ENCODE results near the gene LAMA2.

Gene LAMA2

DNA sequence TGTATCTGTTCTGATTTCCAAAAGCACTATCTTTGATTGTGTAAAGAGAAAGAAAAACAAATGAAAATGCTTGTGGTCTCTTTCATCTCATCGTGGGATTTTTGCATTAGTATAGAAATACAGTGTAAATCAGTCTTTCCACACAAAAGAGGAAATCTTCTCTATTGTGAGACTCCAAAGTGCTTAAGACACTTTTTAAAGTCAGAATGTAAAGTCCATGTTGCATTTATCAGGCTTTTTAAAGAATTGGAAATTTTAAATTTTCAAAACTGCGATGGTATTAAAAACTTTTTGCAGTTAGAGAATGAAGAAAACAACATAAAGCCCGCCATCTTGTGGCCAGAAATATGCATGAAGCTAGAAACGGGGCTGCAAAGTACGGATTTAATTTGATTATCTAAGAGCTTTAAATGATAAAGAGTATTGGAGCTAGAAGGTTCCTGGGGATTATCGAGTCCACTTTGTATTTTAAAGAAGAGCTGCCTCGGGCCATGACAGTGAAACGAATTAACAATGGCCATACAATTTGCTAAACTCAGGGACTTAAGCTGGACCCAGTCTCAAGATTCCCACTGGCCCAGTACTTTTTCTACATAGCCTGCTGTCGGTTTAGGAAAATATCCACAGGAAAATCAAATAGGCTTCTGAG, 487.5 kb downstream of the LAMA2 start:
- DNase-seq: peak; percentile 54

DNA sequence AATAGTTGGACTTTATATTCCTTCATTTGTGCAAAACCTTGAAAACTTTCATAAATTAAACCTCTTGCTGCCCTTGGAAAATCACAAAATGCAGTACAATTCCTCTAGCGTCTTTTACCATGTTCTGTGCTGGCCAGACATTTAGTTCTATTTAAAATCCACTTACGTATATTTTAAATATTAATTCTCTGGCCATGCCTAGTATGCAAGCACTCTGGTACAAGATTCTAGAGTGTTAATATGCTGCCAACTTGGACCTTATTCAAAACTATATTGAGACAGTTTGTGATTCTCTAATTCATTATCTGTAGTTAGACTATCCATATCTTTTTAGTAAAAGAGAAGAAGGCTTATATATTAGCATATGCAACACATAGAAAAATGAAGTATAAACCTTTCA, 498.9 kb downstream of the LAMA2 start:
- DNase-seq: no peak

DNA sequence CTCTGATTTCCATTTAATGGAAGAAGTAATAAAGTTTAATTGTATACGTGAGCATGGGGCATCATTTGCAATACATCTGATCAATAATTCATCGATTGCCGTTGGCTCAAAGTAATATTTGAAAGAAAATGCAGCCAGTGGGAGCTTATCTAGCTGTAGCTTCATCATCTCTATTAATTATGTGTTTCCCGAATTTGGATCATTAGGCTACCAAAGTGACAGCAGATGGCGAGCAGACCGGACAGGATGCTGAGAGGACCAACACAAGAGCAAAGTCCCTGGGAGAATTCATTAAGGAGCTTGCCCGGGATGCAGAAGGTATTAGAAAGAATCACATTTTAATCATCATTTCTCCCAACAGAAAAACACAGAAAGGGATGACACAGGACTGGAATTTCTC, 500.0 kb downstream of the LAMA2 start:
- DNase-seq: no peak

DNA sequence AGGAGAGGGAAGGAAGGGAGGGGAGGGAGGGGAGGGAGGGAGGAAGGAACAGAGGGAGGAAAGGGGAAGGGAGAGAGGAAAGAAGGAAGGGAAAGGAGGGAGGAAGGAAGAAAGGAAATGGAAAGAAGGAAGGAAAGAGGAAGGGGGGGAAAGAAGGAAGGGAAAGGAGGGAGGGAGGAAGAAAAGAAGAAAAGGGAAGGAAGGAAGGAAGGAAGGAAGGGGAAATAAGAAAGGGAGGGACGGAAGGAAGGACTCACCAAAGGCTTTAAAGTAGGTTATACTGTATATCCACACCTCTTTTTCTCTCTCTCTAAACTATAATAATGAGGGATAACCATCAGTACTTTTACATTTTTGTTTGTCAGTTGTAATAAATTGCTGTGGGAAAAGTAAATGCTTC, 502.2 kb downstream of the LAMA2 start:
- no peak for DNase-seq

DNA sequence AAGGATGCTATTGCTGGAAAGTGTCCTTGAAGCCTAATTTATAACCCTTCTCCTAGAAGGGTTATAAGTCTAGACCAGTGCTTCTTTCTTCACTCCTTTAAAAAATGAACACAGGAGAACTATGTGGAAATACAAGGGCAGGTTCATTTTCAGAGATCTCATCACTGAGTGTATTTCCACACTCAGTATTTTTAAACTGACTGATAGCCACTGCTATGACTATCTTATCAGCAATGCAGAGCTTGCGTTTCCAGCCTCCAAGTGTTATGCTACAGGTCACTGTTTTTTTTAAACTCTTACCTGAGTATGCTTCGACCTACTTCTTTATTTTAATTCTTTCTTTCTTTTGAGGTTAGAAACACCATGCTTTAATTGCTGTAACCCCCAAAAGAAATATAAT, 508.0 kb downstream of the LAMA2 start:
- DNase-seq: no peak

DNA sequence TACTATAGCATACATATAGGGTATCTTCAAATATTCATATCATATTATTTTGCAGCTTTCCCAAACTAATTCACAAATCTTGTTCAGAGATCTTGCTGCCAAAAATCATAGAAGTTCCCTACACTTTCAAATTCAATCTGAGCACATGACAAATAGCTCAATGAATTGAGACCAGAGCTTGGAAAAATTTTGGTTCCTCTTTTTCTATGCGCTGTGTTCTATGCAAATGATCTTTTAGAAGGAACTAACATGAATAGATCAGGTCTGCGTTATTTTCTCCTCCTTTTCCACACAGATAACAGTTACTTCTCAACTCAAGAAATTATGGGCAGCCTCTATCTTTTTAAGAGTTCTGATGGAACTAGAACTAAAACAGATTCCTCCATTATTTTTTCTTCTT, 510.7 kb downstream of the LAMA2 start:
- no peak for DNase-seq

DNA sequence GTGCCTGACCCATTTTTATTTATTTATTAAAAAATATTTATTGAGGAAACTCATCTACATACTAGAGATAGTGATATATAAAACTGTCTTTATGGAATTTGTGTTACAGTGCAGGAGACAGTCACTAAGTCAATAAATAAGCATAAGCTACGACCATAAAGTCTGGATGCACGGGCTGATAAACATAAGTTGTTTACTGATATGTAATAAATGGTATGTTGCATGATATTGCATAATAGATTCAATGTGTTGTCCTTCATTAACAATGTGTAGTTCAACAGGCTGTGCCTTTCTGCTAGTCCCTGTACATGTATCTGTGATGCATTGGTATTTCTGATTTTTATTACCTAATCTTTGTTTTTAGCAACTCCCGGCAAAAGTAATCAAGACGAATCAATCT, 515.8 kb downstream of the LAMA2 start:
- DNase-seq: no peak

DNA sequence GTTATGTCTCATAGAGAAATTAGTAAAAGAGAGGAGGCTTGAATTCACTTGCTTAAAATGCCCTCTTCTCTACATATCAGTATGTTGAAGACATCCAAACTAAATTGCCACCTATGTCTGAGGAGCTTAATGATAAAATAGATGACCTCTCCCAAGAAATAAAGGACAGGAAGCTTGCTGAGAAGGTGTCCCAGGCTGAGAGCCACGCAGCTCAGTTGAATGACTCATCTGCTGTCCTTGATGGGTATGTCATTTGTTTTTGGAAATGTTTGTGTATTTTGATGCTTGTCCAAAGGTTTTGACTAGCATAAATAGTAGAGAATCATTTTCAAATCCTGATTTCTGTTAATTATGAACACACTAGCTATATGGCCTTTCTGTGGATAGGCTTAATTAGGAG, 519.3 kb downstream of the LAMA2 start:
- peak; percentile 47 for DNase-seq

DNA sequence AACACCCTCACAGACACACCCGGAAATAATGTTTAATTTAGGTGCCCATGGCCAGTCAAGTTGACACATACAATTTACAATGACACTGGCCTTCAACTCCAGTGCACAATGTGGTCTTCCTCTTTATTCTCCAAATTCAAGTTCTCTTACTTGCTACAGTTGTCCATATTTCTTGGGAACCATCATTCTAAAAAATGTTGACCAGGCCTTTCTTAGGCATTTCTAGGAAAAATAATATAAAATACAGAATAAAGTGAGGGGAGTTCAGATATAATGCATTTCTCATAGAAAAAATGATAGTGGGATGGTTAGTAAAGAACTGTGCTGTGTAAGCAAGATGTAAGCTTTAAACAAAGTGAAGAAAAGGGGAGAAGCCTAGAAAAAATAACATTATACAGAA, 528.2 kb downstream of the LAMA2 start:
- no peak for DNase-seq

DNA sequence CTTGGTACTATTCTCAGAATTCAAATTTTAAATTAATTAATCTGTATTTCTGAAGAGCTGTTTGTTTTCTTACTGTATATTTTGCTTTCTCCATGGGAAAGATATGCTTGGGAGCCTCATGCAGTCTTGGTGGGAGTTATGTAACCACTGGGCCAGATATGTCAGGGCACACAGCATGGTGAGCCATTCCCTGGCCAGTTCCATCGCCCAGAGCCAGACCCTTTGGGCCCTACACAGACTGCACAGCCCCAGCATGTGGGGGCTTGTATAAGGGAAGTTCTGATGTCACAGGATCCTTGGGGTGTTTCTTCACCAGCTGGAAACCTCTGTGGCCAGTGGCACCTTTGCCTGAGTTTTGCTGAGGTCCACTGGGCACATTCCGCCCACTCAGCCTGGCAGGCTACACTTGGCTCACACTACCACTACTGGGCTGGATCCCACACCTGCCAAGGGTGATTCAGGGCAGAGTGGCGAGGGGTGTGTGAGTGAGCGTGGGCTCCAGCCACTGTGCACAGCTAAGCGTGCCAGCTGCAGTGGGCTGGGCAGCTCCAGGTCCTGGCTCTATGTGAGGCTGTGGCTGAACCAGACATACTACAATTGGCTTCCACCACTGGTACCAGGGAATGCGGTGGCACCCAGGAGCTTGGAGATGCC, 533.5 kb downstream of the LAMA2 start:
- DNase-seq: no peak

DNA sequence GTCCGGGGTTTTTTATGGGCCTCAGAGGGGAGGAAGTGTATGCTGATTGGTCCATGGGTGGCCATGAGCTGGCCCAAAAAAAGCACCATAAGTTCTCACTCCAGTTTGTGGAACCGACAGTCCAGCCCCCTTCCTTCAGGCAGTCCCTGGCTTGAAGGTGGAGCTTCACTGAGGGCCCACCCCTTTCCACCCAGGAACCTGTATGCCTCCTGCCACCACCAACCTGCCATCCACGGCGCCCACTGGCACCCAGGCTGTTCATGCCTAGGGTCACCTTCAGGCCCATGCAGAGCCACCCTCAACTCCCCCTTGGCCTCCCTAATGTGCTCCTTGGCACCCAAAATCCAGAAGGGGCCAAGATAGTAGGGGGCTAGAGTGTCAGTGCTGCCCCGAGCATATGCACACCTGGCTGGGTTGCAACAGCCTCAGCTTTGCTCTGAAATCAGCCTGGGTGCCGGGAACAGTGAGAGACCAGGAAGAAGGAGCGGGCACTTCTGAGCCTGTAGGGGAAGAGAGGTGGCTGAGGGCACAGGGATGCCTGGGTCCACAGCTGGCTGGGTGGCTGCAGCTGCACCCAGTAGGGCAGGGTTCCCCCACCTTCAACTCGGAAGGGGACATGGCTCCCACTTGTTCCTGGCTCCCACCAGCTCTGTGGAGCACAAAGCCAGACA, 534.6 kb downstream of the LAMA2 start:
- no peak for DNase-seq

DNA sequence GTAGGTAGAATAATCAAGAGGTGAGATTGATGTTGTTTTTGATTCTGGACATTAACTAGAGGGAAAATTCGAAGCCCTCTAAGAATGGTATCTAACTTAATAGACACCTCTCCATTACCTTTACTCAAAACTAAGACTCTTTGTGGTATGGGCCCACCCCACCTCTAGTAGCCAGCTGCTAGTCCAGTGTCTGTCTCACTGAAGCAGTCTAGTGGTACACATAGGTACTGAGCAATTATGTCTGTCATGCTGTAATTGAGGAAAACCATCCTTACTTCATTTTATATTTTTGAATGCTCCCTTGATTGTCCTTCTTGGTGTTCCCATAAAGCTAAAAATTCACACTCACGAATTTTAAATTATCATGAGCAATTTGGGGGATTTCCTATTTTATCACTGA, 536.4 kb downstream of the LAMA2 start:
- no peak for DNase-seq

DNA sequence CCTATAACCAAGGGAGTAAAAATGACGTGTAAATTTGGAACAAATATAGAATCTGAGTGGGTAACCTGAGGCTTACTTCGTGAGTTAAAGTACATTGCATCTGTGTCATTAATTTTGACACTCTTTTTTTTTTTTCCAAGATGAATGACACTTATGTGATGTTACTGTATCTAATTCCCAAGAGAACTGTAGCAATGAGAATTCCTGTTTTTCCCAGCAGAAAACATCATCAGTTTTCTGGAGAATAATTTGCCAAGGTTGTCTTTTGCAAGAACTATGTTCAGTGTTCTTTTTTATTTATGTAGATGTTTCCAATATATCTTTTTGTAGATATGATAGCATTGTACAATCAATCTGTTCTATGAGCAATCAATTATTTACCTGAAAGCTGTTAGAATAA, 543.4 kb downstream of the LAMA2 start:
- DNase-seq: no peak

DNA sequence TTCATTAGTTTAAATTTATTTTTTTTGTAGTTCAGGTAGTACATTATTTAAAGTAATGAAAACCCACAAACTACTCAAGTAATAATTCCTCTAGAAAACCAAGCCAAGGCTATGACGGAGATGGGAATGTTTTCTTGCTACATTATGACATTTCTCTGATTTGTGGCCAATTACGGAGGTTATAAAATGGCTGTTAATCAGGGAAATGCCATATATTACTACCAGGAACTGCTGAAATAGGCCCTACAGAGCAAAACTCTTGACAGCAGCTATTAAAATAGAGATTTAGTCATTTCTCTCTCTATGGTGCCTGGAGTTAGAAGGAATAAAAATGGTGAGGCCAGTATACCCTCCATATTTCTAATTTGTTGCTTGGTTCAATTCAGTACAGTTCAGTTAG, 547.0 kb downstream of the LAMA2 start:
- no peak for DNase-seq

DNA sequence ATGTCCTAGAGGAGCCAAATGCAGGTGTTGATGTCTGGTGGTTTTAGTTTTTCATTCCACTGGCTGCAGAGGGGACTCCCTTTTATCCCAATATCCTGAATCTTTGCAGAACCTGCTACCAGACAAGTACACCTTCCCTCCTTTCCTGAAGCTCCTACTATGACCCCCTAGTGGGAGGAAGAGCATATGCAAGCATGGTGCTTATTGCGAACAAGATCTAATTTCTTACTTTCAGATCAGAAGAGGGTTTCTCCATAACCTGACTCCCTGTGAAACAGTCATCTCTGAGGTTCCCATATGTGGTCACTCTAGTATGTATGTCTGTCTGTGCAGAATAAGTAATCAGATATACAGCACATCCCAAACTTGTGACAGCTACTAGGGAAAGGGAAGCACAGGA, 549.8 kb downstream of the LAMA2 start:
- no peak for DNase-seq

DNA sequence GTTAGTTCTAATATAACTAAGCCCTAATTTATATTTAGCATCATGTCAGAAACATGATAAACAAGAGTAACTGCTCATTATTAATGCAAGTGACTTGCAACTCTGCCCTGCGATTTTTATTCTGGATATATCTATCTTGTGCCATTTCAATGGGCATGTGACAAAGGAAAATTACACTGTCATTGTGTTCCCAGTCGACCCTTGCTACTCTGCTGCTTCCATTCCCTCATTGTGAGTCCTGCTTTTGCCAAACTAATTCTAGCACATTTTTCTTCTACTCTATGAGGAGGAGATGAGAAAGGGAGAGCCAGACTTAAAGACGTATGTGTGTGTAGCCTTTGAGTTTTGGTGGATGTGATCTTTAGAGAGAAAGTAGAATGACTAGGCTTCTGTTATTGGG, 551.2 kb downstream of the LAMA2 start:
- DNase-seq: no peak

DNA sequence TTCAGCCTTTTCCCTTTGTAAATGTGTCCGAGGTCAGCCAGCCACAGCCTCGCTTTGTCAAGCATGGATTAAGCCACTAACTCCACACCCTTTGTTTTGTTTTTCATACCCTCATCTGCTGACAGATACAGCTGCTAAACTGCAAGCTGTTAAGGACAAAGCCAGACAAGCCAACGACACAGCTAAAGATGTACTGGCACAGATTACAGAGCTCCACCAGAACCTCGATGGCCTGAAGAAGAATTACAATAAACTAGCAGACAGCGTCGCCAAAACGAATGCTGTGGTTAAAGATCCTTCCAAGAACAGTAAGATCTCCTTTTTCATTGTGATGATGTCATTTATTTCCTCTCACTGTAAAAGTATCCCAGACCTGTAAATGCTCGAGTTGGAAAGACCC, 557.8 kb downstream of the LAMA2 start:
- DNase-seq: peak; percentile 1

DNA sequence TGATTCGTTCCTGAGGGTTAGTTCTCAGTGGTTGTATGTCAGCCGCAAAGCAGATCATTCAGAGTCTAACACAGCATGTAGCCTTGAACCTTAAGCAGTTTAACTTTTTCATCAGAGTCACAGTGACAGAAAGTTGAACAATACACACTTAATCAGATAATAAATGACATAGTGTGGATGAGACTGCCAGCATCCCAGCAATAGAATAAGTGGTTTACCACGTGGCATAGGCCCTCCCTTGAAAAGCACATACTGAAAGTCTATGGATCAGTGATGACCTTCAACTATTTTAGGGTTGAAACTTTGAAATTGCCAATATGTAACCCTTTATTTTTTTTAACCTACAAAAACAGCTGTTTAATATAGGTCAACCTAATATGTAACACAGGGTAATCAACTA, 561.7 kb downstream of the LAMA2 start:
- no peak for DNase-seq

DNA sequence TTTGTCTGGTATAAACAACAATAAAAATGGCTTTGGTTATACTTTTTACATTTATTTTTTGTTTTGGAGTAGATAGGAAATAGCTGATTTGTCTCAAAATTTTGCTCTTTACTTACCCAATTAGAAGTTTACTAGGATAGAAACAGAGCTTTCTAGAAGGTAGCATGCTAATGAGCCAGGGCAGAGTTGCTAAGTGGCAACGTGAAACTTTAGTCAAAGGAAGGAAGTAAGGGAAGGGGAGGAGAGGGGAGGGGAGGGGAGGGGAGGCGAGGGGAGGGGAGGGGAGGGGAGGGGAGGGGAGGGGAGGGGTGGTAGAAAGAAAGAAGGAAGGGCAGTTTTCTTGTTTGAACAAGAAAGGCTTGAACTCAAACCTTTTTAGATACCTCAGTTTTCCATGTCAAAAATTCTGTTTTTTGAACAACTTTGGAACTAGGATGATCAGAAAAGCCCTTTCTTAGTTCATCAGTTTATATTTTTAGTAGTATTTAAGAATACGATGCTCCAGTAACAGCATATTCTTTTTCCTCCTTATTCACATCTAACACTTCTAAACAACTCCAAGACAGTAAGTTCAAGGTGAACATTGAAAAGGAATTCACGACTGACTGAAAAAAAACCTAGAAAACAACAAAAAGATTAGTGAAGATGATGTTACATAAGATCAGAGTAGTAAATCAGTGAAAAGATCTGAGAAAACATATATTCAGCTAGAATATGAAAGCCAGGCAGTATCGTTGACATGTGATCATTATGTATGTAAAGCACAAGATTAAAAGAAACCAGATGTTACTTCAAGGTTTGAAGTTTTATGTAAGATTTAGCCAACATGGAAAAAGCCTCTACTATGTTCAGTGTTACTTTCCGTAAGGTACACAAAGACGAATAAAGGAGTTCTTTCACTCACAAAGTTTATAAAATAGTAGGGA, 563.6 kb downstream of the LAMA2 start:
- no peak for DNase-seq

DNA sequence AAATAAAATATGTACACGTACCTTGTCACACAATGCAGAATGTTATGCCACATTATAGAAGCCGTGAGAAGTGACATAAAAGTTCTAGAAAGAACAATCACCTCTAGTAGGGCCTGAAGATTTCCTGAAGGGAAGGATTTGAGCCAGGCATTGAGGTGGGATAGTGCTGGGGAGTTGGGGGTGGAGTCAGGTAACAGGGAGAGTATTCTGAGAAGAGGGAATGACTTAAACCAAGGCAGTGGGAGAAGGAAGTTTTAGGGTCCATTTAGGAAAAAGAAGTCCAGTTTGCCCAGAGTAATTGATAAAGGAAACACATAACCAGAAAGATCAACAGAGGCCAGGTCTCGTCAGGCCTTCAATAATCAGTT, 564.2 kb downstream of the LAMA2 start:
- DNase-seq: no peak

DNA sequence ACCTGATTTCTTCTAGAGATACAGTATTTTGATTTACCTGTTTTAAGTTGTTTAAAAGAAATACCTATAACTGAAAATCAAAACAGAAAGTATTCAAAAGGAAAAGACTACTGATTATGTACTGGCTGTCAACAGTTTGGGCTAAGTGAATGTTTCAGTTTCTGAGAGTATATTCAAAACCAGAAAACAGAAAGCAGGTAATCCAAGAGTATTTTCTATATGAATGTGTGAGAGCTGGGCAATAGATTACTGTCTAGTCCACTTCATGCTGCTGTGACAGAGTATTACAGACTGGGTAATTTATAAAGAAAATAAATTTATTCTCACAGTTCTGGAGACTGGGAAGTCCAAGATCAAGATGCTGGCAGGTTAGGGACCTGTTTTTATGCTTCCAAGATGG, 566.0 kb downstream of the LAMA2 start:
- no peak for DNase-seq

DNA sequence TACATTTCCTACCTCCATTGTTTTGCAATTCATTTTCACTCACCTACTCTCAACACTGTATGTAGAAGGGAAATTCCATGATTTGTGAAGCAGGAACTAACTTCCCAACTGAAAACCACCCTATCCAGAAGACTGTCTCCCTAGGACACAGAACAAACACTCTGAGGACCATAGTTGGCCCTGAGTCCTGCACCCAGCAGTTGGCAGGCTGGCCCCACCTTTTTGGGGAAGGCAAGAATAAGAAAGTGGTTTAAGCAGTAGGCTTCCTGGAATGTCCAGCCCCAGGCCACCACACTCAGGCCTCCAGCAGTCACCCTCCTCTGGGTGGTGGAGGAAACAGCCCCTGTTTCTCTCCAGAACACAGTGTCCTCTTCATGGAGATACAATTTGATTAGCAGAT, 568.2 kb downstream of the LAMA2 start:
- no peak for DNase-seq

DNA sequence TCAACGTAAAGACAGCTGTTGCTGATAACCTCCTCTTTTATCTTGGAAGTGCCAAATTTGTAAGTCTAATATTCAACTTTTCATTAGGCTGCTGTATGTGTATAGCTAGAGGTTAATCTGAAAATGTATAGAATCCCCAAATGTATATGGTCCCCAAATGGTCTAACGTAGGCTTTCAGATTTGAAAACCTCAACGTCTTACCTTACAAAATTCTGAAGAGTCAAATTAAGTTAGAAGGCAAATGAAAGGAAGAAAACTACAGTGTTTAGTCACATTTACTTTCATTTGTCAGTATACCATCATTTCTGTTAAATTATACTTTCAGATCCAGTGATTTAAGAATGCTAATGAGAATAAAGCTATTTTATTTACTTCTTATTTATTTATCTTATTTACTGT, 570.1 kb downstream of the LAMA2 start:
- no peak for DNase-seq
